Measurements from ENCODE around the gene GRIK3. TPM values are rescaled to one million over a fixed set of nuclear protein-coding genes. Genes with fewer than 3 reads are reported as not detected.

Gene GRIK3
- total RNA-seq, 1 experiment from 2014 or later: 5.5 TPM

DNA sequence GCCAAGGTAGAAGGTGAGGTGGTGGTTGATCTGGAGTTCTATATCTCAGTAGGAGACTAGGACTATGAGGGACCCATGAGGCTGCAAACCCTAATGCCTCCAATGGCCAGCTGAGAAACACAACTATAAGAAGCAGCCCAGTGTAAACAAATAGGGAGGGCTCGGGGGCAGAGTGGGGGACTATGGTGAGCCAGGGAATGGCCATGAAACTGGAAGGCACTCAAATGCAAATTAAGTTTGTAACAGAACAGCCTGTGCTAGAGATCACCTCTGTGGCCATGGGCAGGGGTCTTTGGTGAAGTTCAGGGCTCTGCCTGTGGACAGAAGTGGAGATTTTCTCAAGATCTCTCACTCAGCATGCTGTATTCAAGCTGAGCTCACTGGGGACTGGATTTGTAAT, 187.1 kb downstream of the GRIK3 start (continued):
- TF ChIP-seq, protein P1, sequence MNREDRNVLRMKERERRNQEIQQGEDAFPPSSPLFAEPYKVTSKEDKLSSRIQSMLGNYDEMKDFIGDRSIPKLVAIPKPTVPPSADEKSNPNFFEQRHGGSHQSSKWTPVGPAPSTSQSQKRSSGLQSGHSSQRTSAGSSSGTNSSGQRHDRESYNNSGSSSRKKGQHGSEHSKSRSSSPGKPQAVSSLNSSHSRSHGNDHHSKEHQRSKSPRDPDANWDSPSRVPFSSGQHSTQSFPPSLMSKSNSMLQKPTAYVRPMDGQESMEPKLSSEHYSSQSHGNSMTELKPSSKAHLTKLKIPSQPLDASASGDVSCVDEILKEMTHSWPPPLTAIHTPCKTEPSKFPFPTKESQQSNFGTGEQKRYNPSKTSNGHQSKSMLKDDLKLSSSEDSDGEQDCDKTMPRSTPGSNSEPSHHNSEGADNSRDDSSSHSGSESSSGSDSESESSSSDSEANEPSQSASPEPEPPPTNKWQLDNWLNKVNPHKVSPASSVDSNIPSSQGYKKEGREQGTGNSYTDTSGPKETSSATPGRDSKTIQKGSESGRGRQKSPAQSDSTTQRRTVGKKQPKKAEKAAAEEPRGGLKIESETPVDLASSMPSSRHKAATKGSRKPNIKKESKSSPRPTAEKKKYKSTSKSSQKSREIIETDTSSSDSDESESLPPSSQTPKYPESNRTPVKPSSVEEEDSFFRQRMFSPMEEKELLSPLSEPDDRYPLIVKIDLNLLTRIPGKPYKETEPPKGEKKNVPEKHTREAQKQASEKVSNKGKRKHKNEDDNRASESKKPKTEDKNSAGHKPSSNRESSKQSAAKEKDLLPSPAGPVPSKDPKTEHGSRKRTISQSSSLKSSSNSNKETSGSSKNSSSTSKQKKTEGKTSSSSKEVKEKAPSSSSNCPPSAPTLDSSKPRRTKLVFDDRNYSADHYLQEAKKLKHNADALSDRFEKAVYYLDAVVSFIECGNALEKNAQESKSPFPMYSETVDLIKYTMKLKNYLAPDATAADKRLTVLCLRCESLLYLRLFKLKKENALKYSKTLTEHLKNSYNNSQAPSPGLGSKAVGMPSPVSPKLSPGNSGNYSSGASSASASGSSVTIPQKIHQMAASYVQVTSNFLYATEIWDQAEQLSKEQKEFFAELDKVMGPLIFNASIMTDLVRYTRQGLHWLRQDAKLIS (CRISPR knock-in tag; IDR thresholded peaks at IDR 0.05; ENCODE audit: borderline replicate concordance): no peak
- no peak for TF ChIP-seq TEAD1 (CRISPR knock-in tag; IDR thresholded peaks at IDR 0.05)
- no peak for TF ChIP-seq PRRX2 (CRISPR knock-in tag; IDR thresholded peaks at IDR 0.05)
- TF ChIP-seq RELA (CRISPR knock-in tag; IDR thresholded peaks at IDR 0.05; ENCODE audit: borderline replicate concordance): no peak

DNA sequence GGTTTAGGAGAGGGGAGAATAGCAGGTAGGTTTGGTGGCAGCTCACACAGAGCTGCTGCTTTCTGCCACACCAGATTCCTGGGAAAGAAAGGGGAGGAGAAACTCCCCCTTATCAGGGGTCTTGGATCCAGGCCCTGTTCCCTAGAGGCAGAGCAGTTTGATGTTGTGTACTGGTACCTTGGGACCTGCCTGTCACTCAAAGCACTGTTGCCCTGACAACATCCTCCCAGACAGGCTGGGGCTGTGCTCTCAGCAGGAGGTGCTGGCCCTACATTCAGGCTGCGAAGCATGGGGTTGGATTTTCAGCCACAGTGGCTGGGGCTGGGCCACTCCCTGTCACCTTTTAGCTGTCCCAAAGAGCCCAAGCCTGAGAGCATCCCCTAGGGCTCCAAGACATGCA, 188.0 kb downstream of the GRIK3 start:
- Mint-ChIP-seq H3K9me3 (no peaks in the 10 kb centered on the region), H3K4me1 (peaks cover 65% of the 10 kb centered on the region), H3K27me3 (ENCODE audit: low read depth) (no peaks in the 10 kb centered on the region), H3K27ac (no peak overlapping the region), H3K4me3 (no peak overlapping the region), H3K36me3 (no peaks in the 10 kb centered on the region)
- ChIA-PET CTCF (interaction anchor here (1.2 to 11.5 kb wide), 3 partner anchors 10 to 19 kb away, joined by 5 to 125 read pairs (median 16); no protein-coding TSS in a partner anchor), POLR2A (interaction anchor here (1.1 kb wide), 1 partner anchor 23 kb away, joined by 3 read pairs; no protein-coding TSS in a partner anchor)
- DNase-seq (ENCODE audit: low spot score) (peak; percentile 39), ATAC-seq (no peak)
- no peak for TF ChIP-seq HMGA2 (CRISPR knock-in tag; IDR thresholded peaks at IDR 0.05)
- TF ChIP-seq, protein P2, sequence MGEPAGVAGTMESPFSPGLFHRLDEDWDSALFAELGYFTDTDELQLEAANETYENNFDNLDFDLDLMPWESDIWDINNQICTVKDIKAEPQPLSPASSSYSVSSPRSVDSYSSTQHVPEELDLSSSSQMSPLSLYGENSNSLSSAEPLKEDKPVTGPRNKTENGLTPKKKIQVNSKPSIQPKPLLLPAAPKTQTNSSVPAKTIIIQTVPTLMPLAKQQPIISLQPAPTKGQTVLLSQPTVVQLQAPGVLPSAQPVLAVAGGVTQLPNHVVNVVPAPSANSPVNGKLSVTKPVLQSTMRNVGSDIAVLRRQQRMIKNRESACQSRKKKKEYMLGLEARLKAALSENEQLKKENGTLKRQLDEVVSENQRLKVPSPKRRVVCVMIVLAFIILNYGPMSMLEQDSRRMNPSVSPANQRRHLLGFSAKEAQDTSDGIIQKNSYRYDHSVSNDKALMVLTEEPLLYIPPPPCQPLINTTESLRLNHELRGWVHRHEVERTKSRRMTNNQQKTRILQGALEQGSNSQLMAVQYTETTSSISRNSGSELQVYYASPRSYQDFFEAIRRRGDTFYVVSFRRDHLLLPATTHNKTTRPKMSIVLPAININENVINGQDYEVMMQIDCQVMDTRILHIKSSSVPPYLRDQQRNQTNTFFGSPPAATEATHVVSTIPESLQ (CRISPR knock-in tag; IDR thresholded peaks at IDR 0.05): no peak
- TF ChIP-seq, protein P3, sequence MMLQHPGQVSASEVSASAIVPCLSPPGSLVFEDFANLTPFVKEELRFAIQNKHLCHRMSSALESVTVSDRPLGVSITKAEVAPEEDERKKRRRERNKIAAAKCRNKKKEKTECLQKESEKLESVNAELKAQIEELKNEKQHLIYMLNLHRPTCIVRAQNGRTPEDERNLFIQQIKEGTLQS (CRISPR knock-in tag; conservative IDR thresholded peaks at IDR 0.05): no peak
- TF ChIP-seq SOX15 (CRISPR knock-in tag; IDR thresholded peaks at IDR 0.05): no peak
- TF ChIP-seq ZNF263 (CRISPR knock-in tag; IDR thresholded peaks at IDR 0.05; ENCODE audit: low read depth): no peak
- no peak for TF ChIP-seq ZNF232 (CRISPR knock-in tag; IDR thresholded peaks at IDR 0.05)
- TF ChIP-seq ZNF423 (CRISPR knock-in tag; IDR thresholded peaks at IDR 0.05): no peak

DNA sequence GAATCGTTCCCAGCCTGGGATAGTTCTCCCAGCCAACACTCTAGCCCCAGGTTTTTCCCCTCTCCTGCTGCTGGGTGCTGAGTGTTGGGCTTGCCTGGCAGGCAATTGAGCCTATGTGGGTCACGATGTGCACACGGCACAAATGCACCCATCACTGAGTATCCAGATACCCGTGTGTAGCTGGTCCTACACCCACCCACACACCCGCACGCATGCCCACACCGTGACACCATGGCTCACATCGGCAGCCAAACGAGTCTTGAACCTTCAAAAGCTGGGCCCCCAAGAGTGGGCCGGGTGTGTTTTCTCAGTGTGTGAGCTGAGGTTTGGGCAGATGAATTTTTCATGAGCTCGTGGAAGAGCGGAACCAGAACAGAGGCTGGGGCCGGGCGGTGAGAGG, 188.5 kb downstream of the GRIK3 start:
- POLR2A ChIA-PET: no interaction called here
- ATAC-seq: no peak
- Mint-ChIP-seq H3K4me1 (peaks cover 65% of the 10 kb centered on the region), H3K27me3 (ENCODE audit: low read depth) (no peaks in the 10 kb centered on the region), H3K4me3 (no peak overlapping the region), H3K9me3 (no peaks in the 10 kb centered on the region), H3K36me3 (no peaks in the 10 kb centered on the region), H3K27ac (no peak overlapping the region)
- DNase-seq (ENCODE audit: low spot score): no peak
- CTCF ChIA-PET: interaction anchor here (1.2 to 11.5 kb wide), 3 partner anchors 12 to 330 kb away, joined by 3 to 125 read pairs (median 5); no protein-coding TSS in a partner anchor
- TF ChIP-seq, protein P4, sequence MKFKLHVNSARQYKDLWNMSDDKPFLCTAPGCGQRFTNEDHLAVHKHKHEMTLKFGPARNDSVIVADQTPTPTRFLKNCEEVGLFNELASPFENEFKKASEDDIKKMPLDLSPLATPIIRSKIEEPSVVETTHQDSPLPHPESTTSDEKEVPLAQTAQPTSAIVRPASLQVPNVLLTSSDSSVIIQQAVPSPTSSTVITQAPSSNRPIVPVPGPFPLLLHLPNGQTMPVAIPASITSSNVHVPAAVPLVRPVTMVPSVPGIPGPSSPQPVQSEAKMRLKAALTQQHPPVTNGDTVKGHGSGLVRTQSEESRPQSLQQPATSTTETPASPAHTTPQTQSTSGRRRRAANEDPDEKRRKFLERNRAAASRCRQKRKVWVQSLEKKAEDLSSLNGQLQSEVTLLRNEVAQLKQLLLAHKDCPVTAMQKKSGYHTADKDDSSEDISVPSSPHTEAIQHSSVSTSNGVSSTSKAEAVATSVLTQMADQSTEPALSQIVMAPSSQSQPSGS (CRISPR knock-in tag; IDR thresholded peaks at IDR 0.05; ENCODE audit: borderline replicate concordance, low read depth): no peak
- no peak for TF ChIP-seq KAT7 (CRISPR knock-in tag; IDR thresholded peaks at IDR 0.05; ENCODE audit: borderline replicate concordance)
- TF ChIP-seq, protein P1 (CRISPR knock-in tag; IDR thresholded peaks at IDR 0.05; ENCODE audit: borderline replicate concordance): no peak
- TF ChIP-seq TP53 (CRISPR knock-in tag; IDR thresholded peaks at IDR 0.05): no peak
- no peak for TF ChIP-seq CREM (CRISPR knock-in tag; IDR thresholded peaks at IDR 0.05)
- TF ChIP-seq ZNF416 (CRISPR knock-in tag; IDR thresholded peaks at IDR 0.05): no peak
- no peak for TF ChIP-seq TCF7 (CRISPR knock-in tag; IDR thresholded peaks at IDR 0.05; ENCODE audit: low read depth)
- TF ChIP-seq GTF2I (CRISPR knock-in tag; conservative IDR thresholded peaks at IDR 0.05): no peak

Data from WTC11 (cell line).